GM18519 (cell line): ENCODE measurements around the gene TIAM1.

Experiments
- ATAC-seq: cut with Tn5 transposase; IDR thresholded peaks from one replicate; pipeline ENCODE4 v1.9.1; 2021; ENCODE audit warnings: mild to moderate bottlenecking, moderate library complexity; ENCODE audit not compliant: unreplicated experiment, low FRiP score

The TIAM1 gene

DNA sequence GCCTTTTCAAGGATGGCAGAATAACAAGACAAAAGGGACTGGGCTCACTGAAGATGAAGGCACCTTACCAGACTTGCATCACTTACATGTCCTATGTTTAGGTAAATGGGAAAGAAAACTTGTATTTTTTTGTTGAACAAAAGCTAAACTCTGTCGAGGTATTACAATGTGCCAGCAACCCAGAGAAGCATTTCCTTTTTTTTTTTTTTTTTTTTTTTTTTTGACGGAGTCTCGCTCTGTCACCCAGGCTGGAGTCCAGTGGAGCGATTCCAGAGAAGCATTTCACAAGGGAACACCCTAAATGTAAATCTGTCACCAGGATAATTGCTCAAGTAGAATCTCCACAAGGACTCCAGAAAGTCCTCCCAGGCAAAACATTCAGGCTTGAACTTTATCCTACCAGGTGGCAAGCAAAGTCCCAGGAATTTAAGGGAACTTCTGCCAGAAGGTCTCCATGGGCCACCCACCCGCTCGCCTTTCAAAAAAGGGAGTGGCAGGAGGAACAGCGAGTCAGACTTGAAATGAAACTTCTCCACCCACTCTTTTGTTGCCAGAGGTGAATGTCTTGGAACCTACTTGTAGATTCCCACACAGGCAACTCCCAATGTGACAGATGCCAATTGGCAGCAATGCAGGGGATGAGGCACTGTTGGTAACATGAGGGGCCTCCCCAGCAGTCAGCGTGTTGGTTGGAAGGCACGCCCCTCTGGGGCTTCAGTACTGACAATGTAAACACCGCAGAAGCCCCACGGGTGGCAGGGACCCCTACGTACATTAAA, 125.0 kb downstream of the TIAM1 start:
- ATAC-seq, result no peak

- no peak for ATAC-seq
Measured at GRCh38 chr21:31216206-31216605, 127.9 kb downstream of the TIAM1 start.

GRCh38 chr21:31213787-31214186, 130.3 kb downstream of the TIAM1 start:
- ATAC-seq, result no peak

DNA sequence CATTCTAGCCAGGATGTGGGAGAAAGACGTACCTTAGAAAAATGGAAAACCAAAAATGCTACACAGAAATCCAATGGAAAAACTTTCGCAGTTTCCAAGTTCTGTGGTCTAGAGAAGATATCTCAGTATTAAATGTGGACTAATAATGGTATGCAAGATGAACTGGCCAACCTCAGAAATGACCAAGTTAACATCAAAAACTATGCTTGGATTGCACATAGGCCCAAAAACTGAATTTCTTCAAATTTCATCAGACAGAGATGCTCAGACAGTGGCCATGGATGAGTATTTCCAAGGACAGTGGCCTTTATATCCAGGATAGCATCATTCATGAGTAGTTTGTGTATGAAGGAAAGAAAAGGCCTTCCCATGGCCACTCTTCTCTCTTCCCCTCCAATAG, 132.2 kb downstream of the TIAM1 start:
- ATAC-seq, result no peak

DNA sequence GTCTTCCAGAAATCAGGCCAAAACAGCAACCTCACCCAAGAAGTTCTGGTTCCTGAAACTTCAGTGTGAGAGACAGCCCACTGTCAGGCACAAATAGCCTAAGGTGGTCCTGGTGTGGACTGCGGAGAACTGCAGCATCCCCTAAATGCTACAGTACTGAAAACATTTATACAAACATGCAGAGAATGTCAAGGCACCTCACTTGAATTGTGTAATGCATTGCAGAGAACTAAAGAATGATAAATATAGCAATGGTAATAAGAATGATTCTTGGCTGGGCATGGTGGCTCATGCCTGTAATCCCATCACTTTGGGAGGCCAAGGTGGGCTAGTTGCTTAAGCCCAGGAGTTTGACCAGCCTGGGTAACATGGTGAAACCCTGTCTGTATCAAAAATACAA, 138.6 kb downstream of the TIAM1 start:
- ATAC-seq, result no peak

GRCh38 chr21:31204801-31205200, 139.3 kb downstream of the TIAM1 start:
- no peak for ATAC-seq

DNA sequence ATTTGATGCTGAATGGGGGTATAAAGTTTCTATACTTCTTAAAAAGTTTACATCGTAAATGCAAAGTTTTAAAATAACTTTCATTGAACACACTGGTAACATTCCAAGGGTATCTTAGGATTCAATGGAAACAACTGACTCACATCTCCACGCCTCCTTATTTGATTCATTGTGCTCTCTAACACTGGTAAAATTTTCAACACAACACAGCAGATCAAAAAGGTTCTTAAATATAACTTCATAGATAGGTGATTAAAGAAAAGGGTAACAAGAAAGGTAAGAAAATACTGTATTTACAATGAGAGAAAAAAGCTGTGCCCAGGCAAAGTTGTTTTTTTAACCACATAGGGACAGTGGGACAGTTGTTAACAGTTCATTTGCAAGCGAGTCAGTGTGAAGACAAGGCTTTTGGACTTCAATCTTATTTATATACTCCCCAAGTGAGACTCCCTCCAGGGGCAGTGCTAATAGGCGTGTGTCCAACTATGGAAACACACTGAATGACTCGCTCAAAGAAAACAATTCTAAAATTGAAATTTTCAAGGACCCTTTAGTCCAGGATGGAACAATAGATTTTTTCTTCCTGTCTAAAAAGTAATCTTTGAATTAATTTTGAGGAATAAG, 140.5 kb downstream of the TIAM1 start:
- no peak for ATAC-seq

GRCh38 chr21:31201548-31201947, 142.5 kb downstream of the TIAM1 start:
- ATAC-seq, result peak; percentile 63

GRCh38 chr21:31201144-31201543, 142.9 kb downstream of the TIAM1 start:
- peak; percentile 11 for ATAC-seq

GRCh38 chr21:31198575-31198974, 145.5 kb downstream of the TIAM1 start:
- no peak for ATAC-seq

DNA sequence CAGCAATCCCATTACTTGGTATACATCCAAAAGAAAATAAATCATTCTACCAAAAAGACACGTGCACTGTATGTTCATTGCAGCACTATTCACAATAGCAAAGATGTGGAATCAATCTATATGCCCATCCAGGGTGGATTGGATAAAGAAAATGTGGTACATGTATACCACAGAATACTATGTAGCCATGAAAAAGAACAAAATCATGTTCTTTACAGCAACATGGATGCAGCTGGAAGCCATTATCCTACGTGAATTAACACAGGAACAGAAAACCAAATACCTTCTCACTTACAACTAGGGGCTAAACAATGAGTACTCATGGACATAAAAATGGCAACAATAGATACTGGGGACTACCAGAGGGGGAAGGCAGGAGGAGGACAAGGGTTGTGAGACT, 147.3 kb downstream of the TIAM1 start:
- no peak for ATAC-seq

DNA sequence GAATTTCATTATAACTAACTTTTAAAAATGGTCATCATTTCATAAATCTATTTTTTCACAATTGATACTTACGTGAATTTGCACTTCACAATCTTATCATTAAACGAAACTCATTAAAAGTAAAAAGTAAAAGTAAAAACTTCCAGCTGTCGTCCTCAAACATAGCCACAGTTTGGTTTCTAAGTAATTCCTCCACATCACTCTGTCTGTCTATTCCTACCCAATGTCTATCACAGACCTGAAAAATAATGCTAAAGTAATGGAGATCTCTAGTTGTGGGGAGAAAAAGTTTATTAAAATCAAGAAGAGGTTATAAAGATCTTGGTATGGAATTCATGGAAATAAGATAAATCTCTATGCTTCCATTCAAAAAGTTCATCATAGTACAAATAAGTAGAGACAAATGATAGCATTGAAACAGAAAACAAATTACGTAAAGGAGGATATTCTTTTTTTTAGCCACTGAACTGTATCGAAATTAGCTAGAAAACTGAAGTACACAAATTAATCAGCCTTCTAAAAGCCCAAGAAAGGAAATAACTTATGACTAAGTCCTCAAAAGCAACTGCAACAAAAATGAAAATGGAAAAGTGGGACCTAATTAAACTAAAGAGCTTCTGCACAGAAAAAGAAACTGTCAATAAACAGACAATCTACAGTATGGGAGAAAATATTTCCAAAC, 148.6 kb downstream of the TIAM1 start:
- peak; percentile 64 for ATAC-seq

GRCh38 chr21:31194510-31195293, 149.4 kb downstream of the TIAM1 start:
- no peak for ATAC-seq

GRCh38 chr21:31193761-31194160, 150.3 kb downstream of the TIAM1 start:
- ATAC-seq, result no peak

DNA sequence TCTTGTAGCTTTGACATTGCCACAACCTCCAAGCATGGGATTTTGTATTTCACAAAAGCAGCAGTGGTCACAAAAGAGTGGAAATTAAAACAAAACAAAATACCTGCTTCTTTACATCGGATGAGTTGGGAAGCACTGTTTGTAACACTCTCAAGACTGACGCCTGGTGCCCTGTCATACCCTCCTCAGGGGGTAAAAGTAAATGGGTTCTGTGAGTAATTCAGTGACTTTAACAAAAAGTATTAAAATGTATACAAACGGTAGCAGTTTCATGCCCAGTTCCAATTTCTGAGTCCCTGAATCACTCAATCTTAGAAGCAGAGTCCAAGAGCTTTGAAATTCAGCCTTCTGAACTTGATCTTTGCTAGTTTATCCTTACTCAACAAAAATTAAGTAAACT, 152.5 kb downstream of the TIAM1 start:
- ATAC-seq, result no peak

DNA sequence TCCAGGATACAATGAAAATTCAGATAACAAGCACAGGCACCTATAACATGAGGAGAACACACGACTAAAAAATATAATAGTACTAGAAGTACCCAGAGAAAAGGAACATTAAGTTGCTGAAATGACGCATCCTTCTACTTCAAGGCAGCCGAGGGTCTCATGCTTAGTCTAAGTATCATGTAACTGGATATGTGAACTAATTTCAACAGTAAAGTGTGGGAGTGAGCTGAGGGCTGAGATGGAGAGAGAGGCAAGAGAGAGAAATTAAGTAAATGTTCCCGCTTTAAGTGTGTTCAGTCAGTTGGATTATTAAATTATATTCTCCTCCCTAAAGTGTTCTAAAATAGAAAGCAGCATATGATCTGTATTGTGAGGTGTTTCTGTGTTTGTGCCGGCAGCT, 153.5 kb downstream of the TIAM1 start:
- ATAC-seq, result no peak

GRCh38 chr21:31187499-31187898, 156.6 kb downstream of the TIAM1 start:
- ATAC-seq, result no peak

GRCh38 chr21:31186916-31187315, 157.1 kb downstream of the TIAM1 start:
- no peak for ATAC-seq

DNA sequence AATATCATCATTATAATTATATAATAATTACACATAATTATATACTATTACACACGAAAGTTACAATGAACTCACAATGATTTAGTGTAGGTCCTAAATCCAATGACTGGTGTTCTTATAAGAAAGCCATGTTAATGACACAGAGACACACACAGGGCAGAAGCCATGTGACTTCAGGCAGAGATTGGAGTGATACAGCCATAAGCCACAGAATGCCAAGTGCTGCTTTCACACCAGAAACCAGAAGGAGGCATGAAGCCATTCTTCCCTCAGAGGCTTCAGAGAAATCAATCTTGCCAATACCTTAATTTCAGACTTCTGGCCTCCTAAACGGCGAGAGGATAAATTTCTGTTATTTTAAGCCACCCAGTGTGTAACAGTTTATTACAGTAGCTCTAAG, 158.4 kb downstream of the TIAM1 start:
- no peak for ATAC-seq

- ATAC-seq, result no peak
Measured at GRCh38 chr21:31184876-31185275, 159.2 kb downstream of the TIAM1 start.

- peak; percentile 53 for ATAC-seq
Measured at GRCh38 chr21:31184459-31184858, 159.6 kb downstream of the TIAM1 start.
